ENCODE data around the gene SLC39A7.

The SLC39A7 gene

DNA sequence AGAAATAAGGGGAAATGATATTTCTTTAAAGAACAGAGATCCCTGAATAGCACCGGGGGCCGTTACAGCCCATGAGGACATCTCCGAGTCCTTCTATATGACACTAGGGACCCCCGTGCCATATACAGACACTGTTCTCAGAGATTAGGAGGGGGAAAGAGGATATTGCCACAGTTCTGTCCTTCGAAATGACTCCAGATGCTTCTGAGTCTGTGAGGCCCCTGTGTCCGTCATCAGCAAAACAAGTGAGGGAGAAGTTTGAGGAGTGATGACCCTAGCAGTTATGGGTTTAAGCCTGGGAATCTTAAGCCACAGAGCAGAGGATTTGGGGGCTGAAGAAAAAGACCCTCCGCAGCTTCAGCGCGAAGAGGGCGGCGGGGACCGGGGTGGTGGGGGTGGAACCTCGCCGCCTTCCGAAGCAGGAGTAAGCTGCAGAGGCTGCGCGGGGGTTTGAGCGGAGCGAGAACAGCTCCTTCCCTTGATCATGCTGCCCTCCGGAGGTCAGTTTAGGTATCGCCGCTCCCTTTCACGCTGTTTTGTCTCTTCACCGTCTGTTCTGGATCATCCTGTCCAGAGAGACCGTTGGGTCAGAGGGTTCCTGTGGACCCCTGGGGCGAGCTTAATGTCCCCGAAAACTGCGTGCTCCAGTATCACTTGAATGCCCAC is 47.4 kb downstream of the SLC39A7 start:
- Mint-ChIP-seq H3K27ac (peak overlapping the region; percentile 94), H3K4me3 (peak overlapping the region; percentile 91), H3K9me3 (no peaks in the 10 kb centered on the region), H3K36me3 (ENCODE audit: low read depth) (peaks cover 24% of the 10 kb centered on the region), H3K4me1 (ENCODE audit: low read depth) (peaks cover 28% of the 10 kb centered on the region), H3K27me3 (ENCODE audit: low read depth) (peaks cover 8% of the 10 kb centered on the region)

DNA sequence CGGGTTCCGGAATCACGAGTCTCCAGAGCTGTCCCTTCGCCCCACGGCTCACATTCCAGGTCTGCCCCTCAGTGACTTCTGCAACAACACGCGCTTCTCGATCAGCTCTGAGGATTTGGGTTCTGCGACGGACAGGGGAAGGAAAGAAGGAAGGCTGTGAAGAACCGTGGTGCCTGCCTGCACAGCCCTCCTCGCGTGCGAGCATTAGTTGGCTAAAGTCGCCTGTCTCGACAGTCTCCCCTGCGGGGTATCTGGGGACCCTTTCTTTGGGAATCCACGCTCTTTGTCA is 47.9 kb downstream of the SLC39A7 start:
- peak overlapping the region; percentile 94 for H3K27ac Mint-ChIP-seq
- H3K27me3 Mint-ChIP-seq (ENCODE audit: low read depth), result peaks cover 4% of the 10 kb centered on the region
- H3K9me3 Mint-ChIP-seq, result no peaks in the 10 kb centered on the region
- peaks cover 24% of the 10 kb centered on the region for H3K36me3 Mint-ChIP-seq (ENCODE audit: low read depth)
- peak overlapping the region; percentile 91 for H3K4me3 Mint-ChIP-seq
- H3K4me1 Mint-ChIP-seq (ENCODE audit: low read depth), result peaks cover 28% of the 10 kb centered on the region

DNA sequence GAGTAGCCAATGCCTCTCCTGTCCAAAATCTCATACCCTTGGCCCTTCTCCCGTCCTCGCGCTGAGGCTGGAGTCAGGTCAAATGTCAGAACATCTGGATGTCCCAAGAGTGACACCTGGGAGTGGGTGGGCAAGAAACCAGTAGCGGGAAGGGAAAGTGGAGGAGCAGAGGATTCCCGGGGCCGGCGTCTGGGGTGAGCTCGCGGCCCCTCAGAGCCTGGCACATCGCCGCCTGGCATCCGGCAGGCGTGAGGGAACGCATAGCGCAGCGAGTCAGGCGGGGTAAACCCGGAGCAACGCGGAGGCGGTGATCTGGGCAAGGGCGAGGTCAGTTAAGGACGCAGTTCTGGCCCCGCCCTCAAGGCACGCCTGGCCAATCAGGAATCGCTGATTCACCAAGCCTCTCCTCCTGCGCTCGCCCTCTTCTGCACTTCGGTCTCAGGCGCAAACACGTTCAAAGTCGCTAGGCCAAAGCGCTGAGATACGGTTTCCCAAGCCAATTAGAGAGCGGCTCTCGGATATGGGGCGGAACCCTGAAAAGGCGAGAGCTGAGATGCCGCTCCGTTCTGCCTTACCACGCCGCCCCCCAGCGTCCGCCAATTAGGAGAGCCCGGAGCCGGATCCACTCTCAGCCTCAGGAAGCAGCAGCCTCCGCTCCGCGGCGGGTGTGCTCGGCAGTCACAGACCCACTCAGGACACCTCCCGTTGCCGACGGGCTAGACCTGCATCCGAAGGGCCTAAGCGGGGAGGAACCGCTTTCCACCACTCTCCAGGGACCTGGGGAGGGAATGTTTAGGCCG is 48.5 kb downstream of the SLC39A7 start:
- no peaks in the 10 kb centered on the region for H3K9me3 Mint-ChIP-seq

DNA sequence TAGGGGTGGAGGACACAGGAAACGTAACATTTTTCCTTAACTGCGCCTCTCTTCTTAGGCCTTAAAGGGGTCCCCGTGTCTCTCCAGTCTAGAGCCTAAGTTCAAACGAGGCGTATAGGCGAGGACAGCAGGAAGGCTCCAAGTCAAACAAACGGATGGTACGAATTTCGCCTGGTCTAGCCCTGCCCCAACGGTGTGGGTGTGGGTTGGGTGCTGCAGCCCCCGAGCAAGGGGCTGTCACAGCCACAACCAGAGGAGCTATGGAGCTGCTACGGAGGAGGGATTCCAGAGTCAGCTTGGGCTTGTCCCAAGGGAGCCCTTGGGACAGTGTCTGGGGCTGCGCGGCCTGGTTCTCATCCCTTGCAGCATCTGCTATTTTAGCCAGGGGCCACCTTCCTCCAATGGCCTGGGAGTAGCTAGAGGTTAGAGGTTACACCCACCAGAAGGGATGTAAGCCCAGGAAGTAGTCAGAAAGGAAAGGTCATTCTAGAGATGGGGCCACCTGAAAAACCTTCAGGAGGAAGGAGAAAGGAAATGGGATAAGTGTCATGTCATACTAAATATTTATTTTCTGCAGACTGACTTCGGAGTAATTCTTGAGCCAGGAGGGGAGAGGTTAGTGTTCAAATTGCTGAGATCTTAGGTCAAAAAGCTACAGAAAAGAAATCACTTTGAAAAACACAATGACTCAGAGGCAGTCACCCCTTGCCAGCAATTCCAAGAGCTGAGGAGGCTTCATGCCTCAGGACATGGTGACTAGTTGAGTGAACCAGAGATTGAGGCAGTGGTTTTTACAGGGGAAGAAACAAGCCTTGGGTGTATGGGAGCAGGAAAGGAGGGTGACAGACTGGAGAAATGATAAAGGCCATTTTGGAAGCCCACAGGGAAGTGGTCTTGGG is 49.3 kb downstream of the SLC39A7 start:
- peak overlapping the region; percentile 94 for H3K27ac Mint-ChIP-seq
- peaks cover 28% of the 10 kb centered on the region for H3K4me1 Mint-ChIP-seq (ENCODE audit: low read depth)
- peaks cover 26% of the 10 kb centered on the region for H3K36me3 Mint-ChIP-seq (ENCODE audit: low read depth)
- H3K4me3 Mint-ChIP-seq, result peak overlapping the region; percentile 91
- no peaks in the 10 kb centered on the region for H3K9me3 Mint-ChIP-seq
- H3K27me3 Mint-ChIP-seq (ENCODE audit: low read depth), result peaks cover 4% of the 10 kb centered on the region

More for the DNA sequence above, 48.5 kb downstream of the SLC39A7 start:
- Mint-ChIP-seq H3K4me1 (ENCODE audit: low read depth) (peaks cover 28% of the 10 kb centered on the region), H3K27ac (peak overlapping the region; percentile 94), H3K4me3 (peak overlapping the region; percentile 91), H3K27me3 (ENCODE audit: low read depth) (peaks cover 4% of the 10 kb centered on the region), H3K36me3 (ENCODE audit: low read depth) (peaks cover 24% of the 10 kb centered on the region)

DNA sequence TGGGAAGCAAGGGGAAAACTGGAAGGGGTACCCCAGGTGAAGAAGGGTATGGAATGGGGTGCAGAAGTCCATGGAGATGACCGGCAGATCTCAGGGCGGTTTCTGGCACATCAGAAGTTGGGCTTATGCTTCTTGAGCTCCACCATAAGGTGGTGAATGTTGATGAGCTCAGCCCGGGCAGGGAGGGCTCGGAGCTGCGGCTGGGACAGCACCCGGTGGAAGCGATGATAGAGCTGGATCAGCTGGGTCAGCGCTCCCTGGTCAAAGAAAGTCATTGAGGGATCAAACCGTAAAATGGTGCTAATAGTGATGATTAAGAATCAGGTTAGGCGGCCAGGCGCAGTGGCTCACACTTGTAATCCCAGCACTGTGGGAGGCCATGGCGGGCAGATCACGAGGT is 50.1 kb downstream of the SLC39A7 start:
- Mint-ChIP-seq H3K27me3 (ENCODE audit: low read depth) (peaks cover 3% of the 10 kb centered on the region), H3K9me3 (no peaks in the 10 kb centered on the region), H3K27ac (peak overlapping the region; percentile 94), H3K36me3 (ENCODE audit: low read depth) (peaks cover 27% of the 10 kb centered on the region), H3K4me3 (peak overlapping the region; percentile 91), H3K4me1 (ENCODE audit: low read depth) (peaks cover 29% of the 10 kb centered on the region)

DNA sequence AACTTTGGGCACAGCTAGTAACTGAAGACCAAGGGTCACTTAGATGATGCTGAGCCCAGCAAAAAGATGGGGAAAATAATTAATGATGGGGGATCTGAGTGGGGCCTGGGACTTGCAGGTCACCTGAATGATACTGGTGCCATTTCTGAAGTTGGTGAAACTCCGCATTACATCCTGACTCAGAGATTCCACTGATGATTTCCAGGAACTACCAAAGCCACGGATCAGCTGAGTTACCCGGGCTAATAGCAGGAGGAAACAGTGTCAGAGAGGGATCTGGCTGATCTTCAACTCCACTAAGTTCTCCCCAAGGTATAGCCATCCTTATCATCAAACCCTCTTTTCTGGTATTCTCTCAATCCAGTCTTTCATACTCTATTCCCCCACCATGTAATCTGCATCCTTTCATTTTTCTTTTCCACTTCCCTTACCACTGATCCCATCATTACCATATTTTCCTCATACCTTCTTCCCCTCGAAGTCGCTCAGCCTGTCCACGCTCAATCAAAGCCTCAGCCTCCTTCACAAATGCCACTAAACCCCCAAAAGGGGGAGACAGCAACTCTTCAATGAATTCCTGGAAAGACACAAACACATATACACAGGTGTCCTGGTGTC is 50.8 kb downstream of the SLC39A7 start:
- Mint-ChIP-seq H3K27ac (peak overlapping the region; percentile 39), H3K4me3 (peak overlapping the region; percentile 41), H3K36me3 (ENCODE audit: low read depth) (peaks cover 27% of the 10 kb centered on the region), H3K4me1 (ENCODE audit: low read depth) (peaks cover 30% of the 10 kb centered on the region), H3K27me3 (ENCODE audit: low read depth) (no peaks in the 10 kb centered on the region), H3K9me3 (no peaks in the 10 kb centered on the region)

DNA sequence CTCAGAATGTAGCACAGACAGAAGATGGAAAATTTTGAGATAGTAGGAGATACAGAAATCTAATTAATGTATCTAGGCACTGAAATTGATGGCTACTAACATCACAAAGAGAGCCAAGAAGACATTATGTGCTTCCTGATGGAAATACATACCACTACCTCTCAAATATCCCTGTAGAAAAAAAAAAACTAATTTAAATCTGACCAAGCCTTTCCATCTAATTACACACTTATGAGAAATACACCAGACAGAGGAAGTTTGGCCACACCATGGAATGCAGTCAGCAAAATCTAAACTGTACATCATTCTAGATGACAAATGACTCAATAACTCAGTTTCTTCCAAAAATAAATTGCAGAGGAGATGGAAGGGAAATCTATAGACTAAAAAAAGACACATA is 52.1 kb downstream of the SLC39A7 start:
- no peak overlapping the region for H3K4me3 Mint-ChIP-seq
- peaks cover 30% of the 10 kb centered on the region for H3K4me1 Mint-ChIP-seq (ENCODE audit: low read depth)
- H3K36me3 Mint-ChIP-seq (ENCODE audit: low read depth), result peaks cover 29% of the 10 kb centered on the region
- no peak overlapping the region for H3K27ac Mint-ChIP-seq
- H3K27me3 Mint-ChIP-seq (ENCODE audit: low read depth), result no peaks in the 10 kb centered on the region
- H3K9me3 Mint-ChIP-seq, result no peaks in the 10 kb centered on the region

All from T-helper 1 cell treated with Interleukin-12 subunit alpha and Interleukin-12 subunit beta and Interleukin-4 antibody, amounts not matched to agents 30 μg/mL and 1 μg/mL, for 36 hours (primary cell).